ENCODE results near the gene TARS1.
A peak's percentile ranks its signal among the peaks of the same experiment; 100 is the strongest.

TARS1 gene

GRCh38 chr5:33440482-33441240 lies at the start of gene TARS1:
Gene TARS1, plus strand, starts transcription at chr5:33440965. Its CDS starts 122 bp downstream, at chr5:33441087.
- peak; percentile 98 for FAIRE-seq

- FAIRE-seq = no peak
Measured at GRCh38 chr5:33398501-33398900, 42.3 kb upstream of the TARS1 start.

- FAIRE-seq = no peak
Measured at GRCh38 chr5:33400675-33401074, 40.1 kb upstream of the TARS1 start.

- FAIRE-seq = no peak
Measured at GRCh38 chr5:33401482-33402390, 39.0 kb upstream of the TARS1 start.

- FAIRE-seq = no peak
Measured at GRCh38 chr5:33403187-33403586, 37.6 kb upstream of the TARS1 start.

GRCh38 chr5:33408816-33409215 lies 31.9 kb upstream of the TARS1 start:
- no peak for FAIRE-seq

- FAIRE-seq = no peak
Measured at GRCh38 chr5:33409435-33410170, 31.2 kb upstream of the TARS1 start.

- no peak for FAIRE-seq
Measured at GRCh38 chr5:33410221-33410620, 30.5 kb upstream of the TARS1 start.

- FAIRE-seq = no peak
Measured at GRCh38 chr5:33411498-33411897, 29.3 kb upstream of the TARS1 start.

GRCh38 chr5:33415811-33416354 lies 24.9 kb upstream of the TARS1 start:
- FAIRE-seq = no peak

- FAIRE-seq = no peak
Measured at GRCh38 chr5:33417632-33418031, 23.1 kb upstream of the TARS1 start.

GRCh38 chr5:33420946-33421345 lies 19.8 kb upstream of the TARS1 start:
- no peak for FAIRE-seq

GRCh38 chr5:33422191-33422590 lies 18.6 kb upstream of the TARS1 start:
- no peak for FAIRE-seq

- peak; percentile 96 for FAIRE-seq
Measured at GRCh38 chr5:33423018-33423630, 17.6 kb upstream of the TARS1 start.

GRCh38 chr5:33425314-33425713 lies 15.5 kb upstream of the TARS1 start:
- FAIRE-seq = no peak

- no peak for FAIRE-seq
Measured at GRCh38 chr5:33430983-33431382, 9.8 kb upstream of the TARS1 start.

GRCh38 chr5:33432656-33433055 lies 8.1 kb upstream of the TARS1 start:
- FAIRE-seq = no peak

GRCh38 chr5:33433303-33434240 lies 7.2 kb upstream of the TARS1 start:
- FAIRE-seq = no peak

- FAIRE-seq = peak; percentile 30
Measured at GRCh38 chr5:33435893-33436490, 4.8 kb upstream of the TARS1 start.

GRCh38 chr5:33438996-33439395 lies 1.8 kb upstream of the TARS1 start:
- no peak for FAIRE-seq
